COLO668 (cell line): ENCODE results near the gene IGFBP7.

ENCODE experiments used
- DNase-seq: peaks from one replicate; lab custom pipeline; 2025; ENCODE audit not compliant: unreplicated experiment; lab: John Stamatoyannopoulos, UW

IGFBP7 gene

GRCh38 chr4:57044279-57044678, 65.9 kb downstream of the IGFBP7 start:
- no peak for DNase-seq

GRCh38 chr4:57043347-57044251, 66.6 kb downstream of the IGFBP7 start:
- DNase-seq, result no peak

GRCh38 chr4:57042711-57043169, 67.4 kb downstream of the IGFBP7 start:
- DNase-seq, result no peak

- no peak for DNase-seq
Measured at GRCh38 chr4:57041020-57041419, 69.2 kb downstream of the IGFBP7 start.

GRCh38 chr4:57040510-57040909, 69.7 kb downstream of the IGFBP7 start:
- DNase-seq, result no peak

- no peak for DNase-seq
Measured at GRCh38 chr4:57039345-57039744, 70.8 kb downstream of the IGFBP7 start.

GRCh38 chr4:57037982-57038604, 72.1 kb downstream of the IGFBP7 start:
- DNase-seq, result peak; percentile 43

- DNase-seq, result no peak
Measured at GRCh38 chr4:57034520-57034919, 75.7 kb downstream of the IGFBP7 start.

GRCh38 chr4:57023104-57023503, 87.1 kb downstream of the IGFBP7 start:
- no peak for DNase-seq

GRCh38 chr4:57020467-57021101, 89.6 kb downstream of the IGFBP7 start:
- no peak for DNase-seq

- DNase-seq, result no peak
Measured at GRCh38 chr4:57018980-57019379, 91.2 kb downstream of the IGFBP7 start.

- DNase-seq, result no peak
Measured at GRCh38 chr4:57013543-57014120, 96.6 kb downstream of the IGFBP7 start.

GRCh38 chr4:56999751-57000150, 110.4 kb downstream of the IGFBP7 start:
- DNase-seq, result no peak

GRCh38 chr4:56995525-56995924, 114.7 kb downstream of the IGFBP7 start:
- DNase-seq, result no peak

GRCh38 chr4:56990109-56990905, 119.9 kb downstream of the IGFBP7 start:
- no peak for DNase-seq

- DNase-seq, result no peak
Measured at GRCh38 chr4:56986952-56987351, 123.2 kb downstream of the IGFBP7 start.

- DNase-seq, result no peak
Measured at GRCh38 chr4:56986192-56986591, 124.0 kb downstream of the IGFBP7 start.

GRCh38 chr4:56981795-56982201, 128.4 kb downstream of the IGFBP7 start:
- DNase-seq, result no peak
